HS-5 (cell line): Measurements from ENCODE around the gene LARP7.
A peak's percentile ranks its signal among the peaks of the same experiment; 100 is the strongest.
"Not testable (repeated sequence)": the region's sequence is repeated elsewhere in the genome, so short reads cannot be mapped to it uniquely, and the experiment has no call there.

Experiments used
- DNase-seq: peaks from one replicate; pipeline ENCODE4 v3.0.0-alpha.2; 2012; ENCODE audit warnings: low read depth

The LARP7 gene

DNA sequence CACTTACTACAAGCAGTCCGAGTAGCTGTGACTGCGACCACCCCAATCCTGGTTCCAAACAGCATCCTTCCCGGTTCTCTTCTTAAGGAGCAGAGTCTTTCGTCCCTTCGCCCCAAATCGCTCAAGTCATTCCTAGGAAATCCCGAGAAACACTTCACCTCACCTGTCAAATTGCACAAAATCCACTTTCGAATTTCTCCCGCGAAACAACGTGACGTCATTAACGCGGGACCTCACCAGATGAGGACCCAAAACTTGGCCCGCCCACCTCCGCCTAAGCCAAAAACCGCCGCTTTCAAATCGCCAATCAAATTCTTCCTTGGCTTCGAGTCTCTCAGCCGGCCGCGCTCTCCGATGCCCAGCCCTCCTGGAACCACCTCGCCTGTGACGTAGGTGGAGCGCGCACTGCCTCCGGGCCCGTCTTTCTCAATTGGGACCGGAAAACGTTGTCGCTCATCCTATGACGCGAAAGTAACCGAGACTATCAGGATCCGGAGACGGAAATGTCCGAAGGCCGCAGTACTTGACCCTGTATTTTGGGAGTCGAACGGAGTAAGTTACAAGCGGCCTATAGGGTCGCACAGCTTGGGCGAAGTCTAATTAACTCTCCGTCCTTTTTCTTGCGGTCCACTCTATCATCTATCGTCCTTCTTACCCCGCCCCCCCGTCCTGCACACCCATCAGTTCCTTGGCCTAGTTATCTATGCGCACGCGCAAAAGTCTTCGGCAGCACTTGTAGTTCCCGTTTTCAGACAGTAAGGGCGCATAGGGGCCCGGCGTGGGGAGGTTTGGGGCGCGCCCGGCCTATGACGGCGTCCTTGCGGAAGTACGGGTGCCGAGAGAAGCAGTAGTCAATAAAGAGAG lies at the start of gene LARP7, which contains the start of gene ZGRF1:
TSS of gene LARP7 (plus strand) at position 456 of the 864 bp plus-strand sequence. CDS start 7,527 bp downstream, outside the sequence.
TSS of gene ZGRF1 (minus strand) at position 222 of the 864 bp plus-strand sequence. CDS start 3,733 bp downstream, outside the sequence.
- peak; percentile 97 for DNase-seq

DNA sequence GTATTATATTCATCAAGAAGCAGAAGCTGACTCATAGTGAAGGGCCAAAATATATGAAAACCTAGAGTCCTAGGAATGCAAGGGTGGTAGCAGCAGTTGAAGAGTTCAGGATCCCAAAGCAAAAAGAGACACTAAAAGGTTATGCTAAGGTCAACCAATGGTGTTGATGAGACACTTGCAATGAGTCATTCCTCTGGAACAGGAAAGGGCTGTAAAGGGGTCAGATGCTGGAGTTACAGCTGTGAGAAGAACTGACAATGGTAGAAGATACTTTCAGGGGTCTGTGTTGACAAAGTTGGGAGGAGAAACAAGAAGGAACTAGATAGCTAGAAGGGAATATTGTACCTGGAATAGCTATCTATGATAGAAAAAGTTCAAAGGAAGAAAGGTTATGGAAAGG lies 47.7 kb upstream of the LARP7 start:
- no peak for DNase-seq

DNA sequence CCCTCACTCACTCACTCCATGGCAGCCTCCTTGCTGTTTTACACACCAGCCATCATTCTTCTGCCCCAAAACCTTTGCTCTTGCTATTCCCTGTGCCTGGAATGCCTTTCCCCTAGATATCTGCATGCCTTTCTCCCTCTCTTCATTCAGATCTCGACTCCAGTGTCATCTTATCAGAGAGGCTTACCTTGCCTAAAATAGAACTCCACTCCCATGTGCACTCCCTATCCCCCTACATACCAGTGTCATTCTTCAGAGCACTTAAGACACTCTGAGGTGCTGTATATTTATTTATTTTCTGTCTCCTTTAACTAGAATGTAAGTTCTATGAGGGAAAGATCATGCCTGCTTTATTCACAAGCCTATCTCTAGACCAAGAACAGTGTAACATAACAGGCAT lies 45.4 kb upstream of the LARP7 start:
- no peak for DNase-seq

DNA sequence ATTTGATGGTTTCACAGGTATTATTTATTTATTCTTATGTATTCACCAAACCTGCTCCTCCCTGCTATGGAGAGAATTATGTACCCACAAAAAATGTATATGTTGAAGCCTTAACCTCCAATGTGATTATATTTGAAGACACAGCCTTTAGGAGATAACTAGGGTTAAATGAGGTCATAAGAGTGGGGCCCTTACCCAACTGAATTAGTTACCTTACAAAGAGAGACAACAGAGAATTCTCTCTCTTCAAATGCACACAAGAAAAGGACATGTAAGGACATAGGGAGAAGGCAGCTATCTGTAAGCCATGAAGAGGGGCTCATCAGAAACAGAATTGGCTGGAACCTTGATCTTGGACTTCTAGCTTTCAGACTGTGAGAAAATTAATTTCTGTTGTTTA lies 44.2 kb upstream of the LARP7 start:
- no peak for DNase-seq

DNA sequence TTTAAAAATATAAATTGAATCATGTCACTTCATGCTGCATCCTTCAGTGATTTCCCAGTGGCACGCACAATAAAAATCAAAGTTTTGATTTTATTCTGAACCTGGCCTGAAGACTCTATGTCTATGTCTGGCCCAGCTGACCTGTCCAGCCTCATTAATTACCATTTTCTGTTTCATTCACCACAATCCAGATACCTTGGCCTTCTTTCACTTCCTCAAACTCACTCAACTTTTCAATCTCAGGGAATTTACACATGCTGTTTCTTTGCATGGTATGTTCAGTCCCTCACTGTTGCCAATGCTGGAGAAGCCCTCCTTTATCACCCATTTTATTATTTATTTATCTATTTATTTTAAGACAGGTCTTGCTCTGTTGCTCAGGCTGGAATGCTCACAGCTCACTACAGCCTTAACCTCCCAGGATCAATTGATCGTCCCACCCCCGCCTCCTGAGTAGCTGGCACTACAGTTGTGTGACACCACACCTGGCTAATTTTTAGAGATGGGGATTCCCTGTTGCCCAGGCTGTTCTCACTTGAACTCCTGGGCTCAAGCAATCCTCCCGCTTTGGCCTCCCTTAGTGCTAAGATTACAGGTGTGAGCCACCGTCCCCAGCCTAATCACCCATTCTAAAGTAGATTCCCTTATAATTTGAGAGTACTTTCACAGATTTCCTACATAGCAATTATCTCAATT lies 43.4 kb upstream of the LARP7 start:
- no peak for DNase-seq

DNA sequence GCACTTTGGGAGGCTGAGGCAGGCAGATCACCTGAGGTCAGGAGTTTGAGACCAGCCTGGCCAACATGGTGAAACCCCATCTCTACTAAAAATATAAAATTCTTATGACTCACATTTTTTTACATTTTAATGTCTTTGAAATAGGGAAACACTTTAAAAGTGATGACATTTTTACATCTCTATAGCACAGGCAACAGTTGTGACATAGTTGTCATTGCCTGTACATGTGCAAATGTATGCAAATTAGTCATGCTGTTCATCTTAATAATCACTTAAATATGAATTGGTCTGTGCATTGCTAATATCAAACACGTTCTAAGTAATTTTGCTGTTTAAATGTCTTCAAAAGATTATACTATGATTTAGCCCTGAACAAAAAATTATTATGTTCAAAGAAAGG lies 42.0 kb upstream of the LARP7 start:
- DNase-seq: no peak

DNA sequence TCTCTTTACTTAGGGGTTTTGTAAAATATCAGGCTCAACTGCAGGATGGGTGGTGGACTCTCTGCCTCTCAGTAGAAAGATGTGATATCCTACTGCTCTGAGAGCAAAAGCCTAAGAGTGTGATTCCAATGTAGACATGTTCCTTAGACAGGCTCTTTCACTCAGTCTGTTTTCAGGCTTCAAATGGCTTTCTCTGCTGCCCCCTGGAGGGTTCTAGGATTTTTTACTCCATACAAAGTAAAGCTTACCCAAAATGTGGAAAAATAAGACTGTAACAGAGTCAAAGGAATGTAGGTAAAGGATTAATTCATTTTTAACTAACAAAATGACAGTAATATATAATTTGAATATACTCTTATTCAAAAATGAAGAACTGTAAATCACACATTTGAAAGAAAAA lies 32.4 kb upstream of the LARP7 start:
- no peak for DNase-seq

DNA sequence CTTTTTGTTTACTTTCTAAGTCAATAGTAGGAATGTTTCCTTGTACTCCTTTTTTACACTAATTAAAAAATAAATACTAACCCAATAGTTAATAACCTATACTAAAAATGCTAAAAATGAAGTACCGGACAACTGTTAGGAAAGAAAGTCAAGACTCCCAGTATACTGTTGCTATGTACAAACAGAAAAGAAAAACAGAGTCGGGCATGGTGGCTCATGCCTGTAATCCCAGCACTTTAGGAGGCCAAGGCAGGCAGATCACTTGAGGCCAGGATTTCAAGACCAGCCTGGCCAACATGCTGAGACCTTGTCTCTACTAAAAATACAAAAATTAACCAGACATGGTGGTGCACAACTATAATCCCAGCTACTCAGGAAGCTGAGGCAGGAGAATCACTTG lies 24.1 kb upstream of the LARP7 start:
- not testable (repeated sequence) for DNase-seq

DNA sequence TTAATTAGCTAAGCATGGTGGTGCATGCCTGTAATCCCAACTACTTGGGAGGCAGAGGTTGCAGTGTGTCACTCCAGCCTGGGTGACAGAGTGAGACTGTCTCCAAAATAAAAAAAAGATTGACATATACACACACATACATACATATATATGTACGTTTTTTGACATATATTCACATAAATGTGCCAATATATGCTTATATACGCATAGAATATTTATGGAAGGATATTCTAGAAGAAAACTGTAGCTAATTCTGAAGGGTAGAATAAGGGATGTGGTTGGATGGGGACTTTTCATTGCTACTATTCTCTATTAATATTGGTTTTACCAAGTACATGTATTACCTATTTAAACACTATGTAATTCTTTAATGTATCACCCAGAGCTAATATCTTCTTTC lies 20.0 kb upstream of the LARP7 start:
- no peak for DNase-seq

DNA sequence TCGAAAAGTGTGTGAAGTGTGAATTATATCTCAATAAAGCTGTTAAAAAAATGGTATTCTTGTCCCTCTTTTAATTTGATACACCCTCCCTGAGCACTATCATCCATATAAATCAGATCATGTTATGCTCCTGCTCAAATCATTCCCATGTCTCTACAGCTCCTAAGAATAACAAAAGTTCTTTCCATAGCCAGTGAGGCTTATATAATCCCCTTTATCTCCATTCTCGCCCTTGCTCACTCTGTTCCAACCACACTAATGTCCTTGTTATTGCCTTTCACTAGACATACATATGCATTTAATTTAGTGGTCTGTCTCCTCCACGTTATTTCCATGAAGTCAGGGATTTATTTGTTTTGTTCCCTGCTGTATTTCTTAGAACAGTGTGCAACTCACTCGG lies 10.7 kb upstream of the LARP7 start:
- DNase-seq: no peak

DNA sequence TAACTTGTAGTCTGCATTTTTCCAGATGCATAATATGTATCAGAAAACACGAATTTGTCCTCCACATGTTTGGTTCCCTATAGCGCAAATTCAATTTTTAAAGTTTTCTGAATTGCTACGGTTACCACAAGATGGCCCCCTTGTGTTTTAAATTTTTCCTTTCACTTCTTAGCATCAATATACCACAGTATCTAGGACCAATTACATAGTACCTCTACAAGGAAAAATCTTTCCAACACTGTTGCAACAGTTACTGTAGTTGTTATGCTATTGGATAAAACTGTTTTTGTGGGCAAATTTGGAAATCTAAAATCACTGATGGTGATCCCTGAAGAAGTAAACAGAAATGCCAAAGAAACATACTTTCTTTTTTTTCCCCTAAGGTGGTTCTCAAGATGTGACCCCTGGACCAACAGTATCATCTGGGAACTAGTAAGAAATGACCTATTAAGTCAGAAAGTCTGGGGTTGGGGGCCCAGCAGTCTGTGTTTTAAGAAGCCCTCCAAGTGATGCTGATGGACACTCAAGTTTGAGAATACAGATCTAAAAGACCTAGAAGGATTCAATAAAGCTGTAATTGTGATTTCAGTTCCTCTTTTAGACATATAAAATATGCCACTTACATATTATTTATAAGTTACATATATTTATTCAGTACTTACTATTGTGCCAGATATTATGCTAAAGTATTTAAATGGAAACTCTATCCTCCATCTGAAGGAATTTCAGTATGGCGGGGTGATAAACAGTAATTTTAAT lies 3.3 kb upstream of the LARP7 start:
- peak; percentile 8 for DNase-seq

DNA sequence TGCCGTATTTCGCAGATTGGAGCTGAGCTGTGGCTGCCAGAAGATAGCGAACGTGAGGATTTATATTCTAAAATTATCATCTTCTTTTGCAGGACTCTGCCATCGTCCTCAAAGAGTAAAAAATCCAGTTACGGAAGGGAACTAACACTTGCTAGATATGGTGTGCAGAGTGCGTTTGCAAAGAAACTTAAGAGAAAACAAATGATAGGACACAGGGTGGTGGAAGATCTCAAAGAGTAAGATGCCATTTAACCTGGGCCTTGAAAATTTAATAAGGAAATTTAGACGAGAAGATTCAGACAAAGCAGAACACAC lies 566 bp downstream of the LARP7 start:
- no peak for DNase-seq

DNA sequence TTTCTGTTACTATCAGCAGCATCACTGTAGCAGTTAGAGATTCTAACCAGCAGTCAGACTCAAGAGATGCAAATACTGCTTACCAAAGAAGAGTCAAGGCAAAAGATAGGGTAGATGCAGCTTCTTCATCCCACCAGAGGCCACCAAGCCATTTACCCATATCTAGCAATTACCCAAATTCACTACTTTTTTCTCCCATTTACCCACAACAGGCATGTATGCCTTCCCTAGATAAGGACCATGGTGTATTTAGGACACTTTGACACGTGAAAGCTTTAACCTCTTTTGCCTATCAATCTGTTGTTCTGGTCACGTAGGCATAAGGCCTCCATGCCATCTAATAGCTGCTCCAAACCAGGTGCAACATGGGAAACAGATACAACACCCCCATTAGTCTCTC lies 5.6 kb downstream of the LARP7 start:
- no peak for DNase-seq

DNA sequence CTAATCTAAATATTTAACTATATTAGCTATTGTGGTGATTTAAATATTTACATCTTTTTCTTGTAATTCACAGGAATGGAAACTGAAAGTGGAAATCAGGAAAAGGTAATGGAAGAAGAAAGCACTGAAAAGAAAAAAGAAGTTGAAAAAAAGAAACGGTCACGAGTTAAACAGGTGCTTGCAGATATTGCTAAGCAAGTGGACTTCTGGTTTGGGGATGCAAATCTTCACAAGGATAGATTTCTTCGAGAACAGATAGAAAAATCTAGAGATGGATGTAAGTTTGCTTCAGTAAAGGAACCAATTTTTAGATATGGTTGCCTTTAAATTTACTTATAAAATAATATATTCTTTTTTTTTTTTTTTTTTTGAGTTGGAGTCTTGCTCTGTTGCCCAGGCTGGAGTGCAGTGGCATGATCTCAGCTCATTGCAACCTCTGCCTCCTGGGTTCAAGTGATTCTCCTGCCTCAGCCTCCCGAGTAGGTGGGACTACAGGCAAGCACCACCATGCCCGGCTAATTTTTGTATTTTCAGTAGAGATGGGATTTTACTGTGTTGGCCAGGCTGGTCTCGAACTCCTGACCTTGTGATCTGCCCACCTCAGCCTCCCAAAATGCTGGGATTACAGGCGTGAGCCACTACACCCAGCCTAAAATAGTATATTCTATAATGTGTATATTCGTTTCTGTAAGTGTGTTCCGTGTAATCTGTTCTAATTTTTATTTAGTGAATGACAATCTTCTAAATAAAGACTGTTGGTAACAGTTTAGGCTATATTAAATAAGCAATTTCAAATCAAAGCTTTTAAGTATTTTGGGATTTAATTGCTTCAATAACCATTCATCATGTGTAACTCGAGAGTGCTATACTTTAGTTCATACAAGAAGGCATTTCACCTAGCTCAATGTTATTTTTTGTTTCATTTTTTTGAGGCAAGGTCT lies 7.9 kb downstream of the LARP7 start:
- DNase-seq: not testable (repeated sequence)

DNA sequence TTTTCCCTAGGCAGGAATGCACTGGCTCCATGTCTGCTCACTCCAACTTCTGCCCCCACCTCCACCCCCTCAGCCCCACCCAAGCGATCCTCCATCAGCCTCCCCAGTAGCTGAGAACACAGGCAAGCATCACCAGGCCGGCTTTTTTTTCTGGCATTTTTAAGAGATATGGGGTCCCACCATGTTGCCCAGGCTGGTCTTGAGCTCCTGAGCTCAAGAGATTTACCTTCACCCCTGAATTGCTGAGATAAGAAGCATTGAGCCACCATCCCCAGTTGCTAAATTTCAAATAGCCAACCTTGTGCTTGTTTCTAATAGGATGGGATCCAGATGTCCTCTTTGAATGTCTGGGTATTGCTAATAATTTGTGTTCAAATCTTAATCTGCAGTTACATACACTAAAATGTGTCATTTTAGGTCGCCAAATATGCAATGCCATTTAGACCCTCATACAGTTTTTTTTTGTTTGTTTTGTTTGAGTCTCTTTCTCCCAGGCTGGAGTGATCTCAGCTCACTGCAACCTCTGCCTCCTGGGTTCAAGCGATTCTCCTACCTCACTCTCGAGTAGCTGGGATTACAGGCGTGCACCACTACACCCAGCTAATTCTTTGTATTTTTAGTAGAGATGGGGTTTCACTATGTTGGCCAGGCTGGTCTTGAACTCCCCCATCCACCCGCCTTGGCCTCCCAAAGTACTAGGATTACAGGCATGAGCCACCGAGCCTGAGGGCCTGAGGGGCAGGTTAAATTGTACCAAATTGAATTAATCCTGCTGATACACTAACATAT lies 8.8 kb downstream of the LARP7 start:
- DNase-seq: no peak

DNA sequence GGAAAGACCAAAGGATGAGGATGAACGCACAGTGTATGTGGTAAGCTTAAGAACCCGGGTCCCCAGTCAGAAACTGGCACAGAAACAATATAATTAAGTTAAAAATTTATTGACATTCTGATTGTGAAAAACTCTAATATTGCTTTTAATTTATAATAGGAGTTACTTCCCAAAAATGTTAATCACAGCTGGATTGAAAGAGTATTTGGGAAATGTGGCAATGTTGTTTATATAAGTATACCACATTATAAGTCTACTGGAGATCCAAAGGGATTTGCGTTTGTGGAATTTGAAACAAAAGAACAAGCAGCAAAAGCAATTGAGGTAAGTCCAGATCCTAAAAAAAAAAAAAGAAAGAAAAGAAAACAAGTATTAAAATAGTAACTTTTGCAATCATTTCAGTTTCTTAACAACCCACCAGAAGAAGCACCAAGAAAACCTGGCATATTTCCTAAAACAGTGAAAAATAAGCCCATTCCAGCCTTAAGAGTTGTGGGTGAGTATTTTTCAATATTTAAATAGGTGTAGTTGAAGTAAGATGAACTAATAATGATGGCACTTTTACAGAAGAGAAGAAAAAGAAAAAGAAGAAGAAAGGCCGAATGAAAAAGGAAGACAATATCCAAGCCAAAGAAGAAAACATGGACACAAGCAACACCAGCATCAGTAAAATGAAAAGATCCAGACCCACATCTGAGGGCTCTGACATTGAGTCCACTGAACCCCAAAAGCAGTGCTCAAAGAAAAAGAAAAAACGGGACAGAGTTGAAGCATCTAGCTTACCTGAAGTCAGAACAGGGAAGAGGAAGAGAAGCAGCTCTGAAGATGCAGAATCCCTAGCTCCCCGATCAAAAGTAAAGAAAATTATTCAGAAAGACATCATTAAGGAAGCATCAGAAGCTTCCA lies 9.9 kb downstream of the LARP7 start:
- no peak for DNase-seq

DNA sequence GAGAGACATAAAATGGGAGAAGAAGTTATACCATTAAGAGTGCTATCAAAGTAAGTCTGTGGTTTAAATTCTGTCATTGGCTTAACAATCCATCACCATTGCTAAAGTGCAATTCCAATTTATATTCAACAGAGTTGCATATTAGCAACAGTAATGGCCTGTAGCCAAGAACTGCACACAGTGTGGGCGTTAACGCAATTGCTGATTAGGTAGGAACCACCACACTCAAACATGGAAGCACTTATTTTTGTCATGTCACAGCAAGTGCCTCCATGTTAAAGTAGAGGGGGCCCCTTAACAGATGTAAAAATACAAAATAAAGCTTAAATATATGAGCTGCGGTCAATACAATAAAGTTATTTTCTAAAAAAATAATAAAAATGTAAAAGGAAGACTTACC lies 10.8 kb downstream of the LARP7 start:
- DNase-seq: no peak

DNA sequence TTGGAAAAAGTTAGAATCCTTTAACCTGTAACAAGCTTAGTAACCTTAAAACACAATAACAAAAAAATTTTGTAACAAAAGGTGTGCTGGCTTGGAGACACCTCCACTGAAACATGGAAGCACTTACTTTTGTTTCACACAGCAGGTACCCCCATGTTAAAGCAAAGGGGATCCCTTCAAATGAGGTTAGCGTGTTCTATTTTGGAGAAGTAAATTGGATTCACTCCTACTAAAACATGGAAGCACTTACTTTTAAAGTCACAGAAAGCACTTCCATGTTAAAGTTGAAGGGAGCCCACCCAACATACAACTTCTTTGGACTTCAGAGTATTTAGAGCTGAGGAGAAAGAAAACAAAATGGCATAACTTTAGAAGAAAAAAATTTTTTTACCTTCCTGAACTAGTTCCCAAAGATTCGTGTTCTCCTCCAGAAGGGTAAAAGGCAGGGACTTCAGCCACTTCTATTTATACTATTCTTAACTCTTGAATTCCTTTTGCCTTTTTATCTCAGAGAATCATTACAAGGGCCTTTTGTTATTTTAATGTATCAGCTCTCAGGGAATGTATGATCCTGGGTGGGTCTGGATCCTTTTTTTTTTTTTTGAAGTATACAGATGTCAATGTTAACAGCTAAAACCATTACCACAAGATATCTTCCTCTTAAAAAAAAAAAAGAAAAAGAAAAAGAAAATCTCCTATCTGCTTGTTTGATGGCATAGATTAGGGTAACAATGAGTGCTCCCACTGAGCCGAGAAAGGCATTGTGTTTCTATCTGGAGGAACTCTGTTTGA lies 11.5 kb downstream of the LARP7 start:
- no peak for DNase-seq

DNA sequence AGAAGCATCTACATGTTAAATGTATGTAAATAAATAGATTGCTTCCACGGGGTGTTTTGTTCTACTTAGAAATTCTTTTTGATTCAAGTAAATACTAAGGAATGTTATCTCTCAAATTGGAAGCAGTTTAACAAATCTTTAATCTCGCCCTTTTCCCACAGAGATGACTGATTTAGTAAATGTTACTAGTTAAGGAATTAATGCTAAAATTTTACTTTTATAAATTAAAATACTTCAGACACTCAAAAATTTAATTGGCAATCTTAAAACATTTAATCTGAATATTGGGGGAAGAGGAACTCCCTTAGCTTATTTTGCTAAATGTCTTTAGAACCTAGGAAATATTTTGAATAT lies 12.1 kb downstream of the LARP7 start:
- DNase-seq: no peak
